Activated naive CD4-positive, alpha-beta T cell treated with anti-CD3 and anti-CD28 coated beads, Interleukin-2, amount 10 ng/mL, durations not matched to agents 7 days and 5 days (primary cell): ENCODE results near the gene GRM6.

Experiments used
- CTCF ChIA-PET: fragments of 350-600 bp; sonication (Branson Sonifier 250); formaldehyde crosslinking; loops from one replicate; lab custom pipeline; 2021; ENCODE audit warnings: antibody characterized with exemption; lab: Charles Lee
- DNase-seq: peaks from one replicate; pipeline ENCODE4 v3.0.0-alpha.2; 2020
- H3K27ac Mint-ChIP-seq: one replicate; pipeline ENCODE4 v1.8.0; 2021; ENCODE audit warnings: mild to moderate bottlenecking, moderate library complexity, mixed read lengths
- H3K27me3 Mint-ChIP-seq: one replicate; pipeline ENCODE4 v1.8.0; 2021; ENCODE audit warnings: mild to moderate bottlenecking, mixed read lengths
- H3K36me3 Mint-ChIP-seq: one replicate; pipeline ENCODE4 v1.8.0; 2021; ENCODE audit warnings: mixed read lengths
- H3K4me1 Mint-ChIP-seq: one replicate; pipeline ENCODE4 v1.8.0; 2021; ENCODE audit warnings: mixed read lengths
- H3K4me3 Mint-ChIP-seq: one replicate; pipeline ENCODE4 v1.8.0; 2021; ENCODE audit warnings: mild to moderate bottlenecking, moderate library complexity, mixed read lengths
- H3K9me3 Mint-ChIP-seq: one replicate; pipeline ENCODE4 v1.8.0; 2021; ENCODE audit warnings: mixed read lengths

Gene GRM6

DNA sequence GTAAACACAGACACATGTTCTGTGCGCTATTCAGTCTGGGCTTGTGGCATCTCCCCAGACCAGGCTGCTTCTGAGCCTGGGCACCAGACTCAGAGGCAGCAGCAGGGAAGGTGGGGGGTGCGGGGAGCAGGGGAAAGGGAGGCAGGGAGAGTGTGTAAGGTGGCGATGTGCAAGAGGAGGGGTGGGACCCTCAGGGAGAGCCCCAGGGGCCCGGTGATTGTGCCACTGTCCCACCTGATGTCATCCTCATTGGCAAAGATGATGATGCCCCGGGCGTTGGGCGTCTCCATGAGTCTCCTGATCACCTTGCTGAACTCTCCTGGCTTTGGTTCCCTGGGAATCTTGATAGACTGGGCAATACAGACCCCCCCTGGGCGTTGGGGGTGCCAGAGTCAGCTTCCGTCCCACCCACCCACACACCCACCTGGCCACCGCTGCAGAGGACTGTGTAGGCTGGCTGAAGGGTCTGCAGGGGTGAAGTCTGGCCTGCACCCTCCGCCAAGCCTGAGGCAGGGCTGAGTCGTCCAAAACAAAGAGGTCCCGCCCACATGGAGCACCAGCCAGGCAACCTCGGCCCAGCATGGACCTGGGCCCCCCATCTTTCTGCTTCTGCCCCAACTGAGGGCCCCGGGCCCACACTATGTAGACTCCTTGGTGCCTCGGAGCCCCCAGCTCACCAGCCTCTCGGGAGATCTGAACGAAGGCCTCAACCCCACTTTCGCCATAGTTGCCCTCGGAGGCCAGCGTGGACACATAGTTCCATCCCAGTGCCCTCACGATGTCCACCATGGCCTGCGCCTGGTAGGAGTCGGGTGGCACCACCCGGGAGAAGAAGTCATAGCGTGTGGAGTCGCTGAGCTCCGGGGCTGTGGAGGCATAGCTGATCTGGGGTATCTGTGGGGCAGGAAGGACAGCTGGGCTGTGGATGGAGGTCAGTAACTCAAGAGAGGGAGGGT is 3.7 kb downstream of the GRM6 start:
- no peak overlapping the region for H3K4me3 Mint-ChIP-seq
- DNase-seq = no peak

DNA sequence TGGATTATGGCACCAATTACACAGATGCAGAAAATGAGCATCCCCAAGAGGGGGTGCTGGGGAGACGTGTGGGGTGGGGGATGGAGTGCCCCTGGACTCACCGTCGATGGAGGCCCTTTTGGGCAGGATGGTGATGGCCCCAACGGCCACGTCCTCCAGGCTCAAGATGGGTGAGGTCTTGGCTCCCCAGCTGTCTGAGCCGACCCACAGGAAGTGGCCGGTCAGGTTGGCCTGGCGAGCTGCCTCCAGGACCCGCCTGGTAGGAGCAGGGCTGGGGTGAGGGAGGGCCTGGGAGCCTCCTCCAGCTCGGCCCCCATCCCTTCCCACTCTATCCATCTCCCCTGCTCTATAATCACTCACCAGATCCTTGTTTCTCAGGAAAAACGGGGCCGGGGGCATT is 4.6 kb downstream of the GRM6 start:
- Mint-ChIP-seq H3K27ac (no peak overlapping the region), H3K4me3 (no peak overlapping the region), H3K36me3 (peaks cover 2% of the 10 kb centered on the region), H3K4me1 (no peaks in the 10 kb centered on the region), H3K27me3 (peaks cover 37% of the 10 kb centered on the region), H3K9me3 (peaks cover 46% of the 10 kb centered on the region)
- DNase-seq = no peak
- CTCF ChIA-PET = no interaction called here

More for the DNA sequence above, 3.7 kb downstream of the GRM6 start:
- Mint-ChIP-seq H3K27me3 (peaks cover 46% of the 10 kb centered on the region), H3K27ac (no peak overlapping the region), H3K9me3 (peaks cover 42% of the 10 kb centered on the region), H3K36me3 (peaks cover 2% of the 10 kb centered on the region), H3K4me1 (no peaks in the 10 kb centered on the region)
- CTCF ChIA-PET = no interaction called here

DNA sequence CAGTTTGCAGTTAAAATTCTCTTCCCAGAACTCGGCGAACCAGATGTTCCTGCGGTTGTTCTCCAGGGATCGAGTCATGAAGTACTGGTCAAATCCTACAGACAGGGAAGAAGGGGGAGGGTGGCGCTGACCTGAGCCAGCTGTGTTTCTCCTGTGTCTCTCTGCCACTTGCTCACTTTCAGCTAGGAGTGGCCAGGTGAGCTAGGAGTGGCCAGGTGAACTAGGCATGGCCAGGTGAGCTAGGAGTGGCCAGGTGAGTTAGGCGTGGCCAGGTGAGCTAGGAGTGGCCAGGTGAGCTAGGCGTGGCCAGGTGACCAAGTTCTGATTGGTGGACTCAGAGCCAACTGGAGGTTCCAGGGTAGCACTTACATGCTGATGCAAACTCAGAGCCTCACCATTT is 5.8 kb downstream of the GRM6 start:
- no peak for DNase-seq
- Mint-ChIP-seq H3K4me1 (no peaks in the 10 kb centered on the region), H3K4me3 (no peak overlapping the region), H3K27me3 (peaks cover 27% of the 10 kb centered on the region), H3K36me3 (peaks cover 2% of the 10 kb centered on the region), H3K9me3 (peaks cover 49% of the 10 kb centered on the region), H3K27ac (no peak overlapping the region)
- CTCF ChIA-PET = no interaction called here

DNA sequence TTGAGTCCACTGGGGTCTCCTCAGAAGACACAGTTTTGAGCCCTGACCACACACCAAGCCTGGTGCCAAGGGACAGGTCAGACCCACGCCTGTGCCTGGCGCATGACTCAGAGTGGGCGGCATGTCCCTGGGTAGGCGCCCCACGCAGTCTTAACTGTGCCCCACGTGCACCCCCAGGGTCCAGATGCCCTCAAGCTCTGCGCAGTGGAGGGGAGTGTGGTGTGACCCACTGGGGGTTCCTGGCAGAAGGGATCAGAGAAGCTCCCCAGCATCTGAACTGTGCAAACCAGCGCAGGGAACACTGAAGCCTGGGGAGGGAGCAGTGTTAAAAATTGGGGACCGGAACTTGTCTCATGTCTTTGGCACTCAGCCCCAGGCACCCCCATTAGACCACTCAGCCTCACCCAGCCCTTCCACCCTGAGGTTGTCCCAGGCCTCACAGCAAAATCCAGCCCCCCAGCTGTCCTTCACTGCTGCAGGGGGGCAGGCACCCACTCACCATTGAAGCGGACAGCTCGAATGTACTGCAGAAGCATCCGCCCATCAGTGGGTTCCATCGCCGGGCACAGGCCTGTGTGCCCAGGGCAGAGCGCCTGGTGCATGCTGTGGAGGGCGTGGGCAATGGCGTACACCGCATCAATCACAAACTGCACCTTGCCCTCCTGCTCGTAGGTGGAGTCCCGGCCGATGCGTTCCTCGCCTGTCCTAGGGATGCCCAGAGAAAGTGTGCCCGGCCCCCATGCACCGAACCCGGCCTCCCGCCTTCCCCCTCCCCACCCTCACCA is 6.5 kb downstream of the GRM6 start:
- H3K4me1 Mint-ChIP-seq = no peaks in the 10 kb centered on the region
- CTCF ChIA-PET = no interaction called here
- H3K27ac Mint-ChIP-seq = no peak overlapping the region

DNA sequence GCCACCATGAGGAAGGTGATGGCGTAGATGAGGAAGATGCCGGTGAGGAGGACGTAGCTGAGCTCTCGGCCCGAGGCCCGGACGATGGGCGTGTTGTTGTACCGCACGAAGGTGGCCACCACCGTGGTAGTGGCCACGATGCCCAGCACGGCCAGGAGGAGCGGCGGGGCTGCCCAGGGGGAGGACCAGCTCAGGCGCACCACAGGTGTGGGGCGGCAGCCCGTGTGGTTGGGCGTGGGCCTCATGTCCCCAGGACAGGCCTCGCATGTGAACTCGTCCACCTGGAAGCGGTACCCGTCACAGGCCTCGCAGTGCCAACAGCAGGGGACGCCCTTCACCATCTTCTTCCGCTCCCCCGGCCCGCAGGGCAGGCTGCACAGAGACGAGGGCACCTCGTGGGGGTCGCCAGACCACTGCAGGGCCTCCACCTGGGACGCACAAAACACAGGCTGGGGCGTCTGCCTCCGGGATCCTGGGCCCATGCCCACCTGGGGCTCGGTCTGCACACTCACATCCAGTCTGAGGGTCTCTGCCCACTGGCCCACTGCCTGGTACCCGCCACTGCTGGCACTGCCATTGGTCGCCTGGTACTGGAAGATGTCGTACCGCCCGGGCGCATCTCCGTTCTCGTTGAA is 8.7 kb downstream of the GRM6 start:
- Mint-ChIP-seq H3K27me3 (no peaks in the 10 kb centered on the region), H3K9me3 (peaks cover 50% of the 10 kb centered on the region), H3K36me3 (peaks cover 2% of the 10 kb centered on the region), H3K4me3 (no peak overlapping the region), H3K4me1 (no peaks in the 10 kb centered on the region), H3K27ac (no peak overlapping the region)
- CTCF ChIA-PET = no interaction called here
- no peak for DNase-seq

More for the DNA sequence above, 6.5 kb downstream of the GRM6 start:
- peaks cover 2% of the 10 kb centered on the region for H3K36me3 Mint-ChIP-seq
- H3K27me3 Mint-ChIP-seq = peaks cover 20% of the 10 kb centered on the region
- no peak overlapping the region for H3K4me3 Mint-ChIP-seq
- H3K9me3 Mint-ChIP-seq = peaks cover 49% of the 10 kb centered on the region
- no peak for DNase-seq

DNA sequence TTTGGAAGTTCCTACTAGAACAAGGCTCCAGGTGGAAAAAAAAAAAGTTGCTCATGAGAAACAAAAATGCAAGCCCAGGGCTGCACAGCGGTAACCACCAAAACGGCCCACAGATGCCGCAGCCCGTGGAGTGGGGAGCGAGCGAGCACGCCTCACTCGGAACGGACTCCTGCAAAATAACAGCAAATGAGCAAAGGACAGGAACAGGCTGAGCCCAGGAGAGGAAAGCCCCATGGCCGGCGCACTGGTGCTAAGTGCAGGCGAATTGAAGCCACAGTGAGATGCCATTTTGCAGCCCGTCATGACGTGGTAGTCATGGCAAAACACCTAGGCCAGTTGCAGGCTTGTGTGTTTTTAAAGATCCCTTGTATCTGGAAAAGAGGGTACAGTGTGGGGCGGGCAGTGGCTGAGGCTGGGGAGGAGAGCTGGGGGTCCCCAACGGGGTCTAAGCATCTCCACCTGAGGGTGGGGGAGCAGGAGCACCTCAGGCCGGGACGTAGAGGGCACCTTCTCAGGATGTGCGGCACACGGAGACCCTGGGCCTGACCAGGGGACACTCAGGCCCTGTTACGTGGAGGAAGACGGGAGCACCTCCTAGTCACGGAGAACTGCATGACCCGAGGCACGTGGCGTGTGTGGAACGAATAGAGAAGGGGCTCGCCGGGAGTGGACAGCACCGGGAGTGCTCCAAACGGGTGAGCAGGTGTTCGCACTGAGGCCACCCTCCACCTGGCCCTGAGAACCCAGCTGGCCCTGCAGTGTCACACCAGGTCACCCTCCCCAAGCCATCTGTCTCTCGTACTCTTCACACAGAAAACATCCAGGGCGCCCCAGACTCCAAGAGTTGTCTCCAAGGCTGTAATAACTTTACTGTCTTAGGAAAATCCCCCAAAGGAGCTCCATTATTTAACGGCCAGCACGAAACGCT is 10.7 kb downstream of the GRM6 start:
- Mint-ChIP-seq H3K9me3 (peaks cover 52% of the 10 kb centered on the region), H3K4me1 (no peaks in the 10 kb centered on the region), H3K27me3 (no peaks in the 10 kb centered on the region), H3K4me3 (no peak overlapping the region), H3K27ac (no peak overlapping the region), H3K36me3 (no peaks in the 10 kb centered on the region)
- DNase-seq = no peak
- CTCF ChIA-PET = no interaction called here

DNA sequence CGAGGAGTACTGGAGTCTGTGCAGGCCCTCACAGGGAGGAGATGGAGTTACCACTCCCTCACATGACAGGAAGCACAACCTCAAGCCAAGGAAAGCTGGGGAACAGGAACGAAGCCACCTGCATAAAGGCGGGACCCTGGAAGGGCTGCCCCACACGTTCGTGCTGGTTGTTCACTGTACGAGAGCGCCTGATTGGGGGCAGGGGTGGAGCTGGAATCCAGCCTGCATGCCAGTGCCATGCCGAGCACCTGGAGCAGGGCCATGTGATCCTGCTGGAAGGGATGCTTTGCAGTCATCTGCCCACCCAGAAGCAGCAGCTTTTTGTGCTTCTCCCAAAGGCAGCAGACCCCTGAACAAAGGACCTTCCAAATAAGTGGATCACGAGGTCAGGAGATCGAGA is 11.4 kb downstream of the GRM6 start:
- Mint-ChIP-seq H3K36me3 (no peaks in the 10 kb centered on the region), H3K4me1 (no peaks in the 10 kb centered on the region), H3K9me3 (peaks cover 51% of the 10 kb centered on the region), H3K4me3 (no peak overlapping the region), H3K27me3 (no peaks in the 10 kb centered on the region), H3K27ac (no peak overlapping the region)
- CTCF ChIA-PET = no interaction called here
- no peak for DNase-seq

DNA sequence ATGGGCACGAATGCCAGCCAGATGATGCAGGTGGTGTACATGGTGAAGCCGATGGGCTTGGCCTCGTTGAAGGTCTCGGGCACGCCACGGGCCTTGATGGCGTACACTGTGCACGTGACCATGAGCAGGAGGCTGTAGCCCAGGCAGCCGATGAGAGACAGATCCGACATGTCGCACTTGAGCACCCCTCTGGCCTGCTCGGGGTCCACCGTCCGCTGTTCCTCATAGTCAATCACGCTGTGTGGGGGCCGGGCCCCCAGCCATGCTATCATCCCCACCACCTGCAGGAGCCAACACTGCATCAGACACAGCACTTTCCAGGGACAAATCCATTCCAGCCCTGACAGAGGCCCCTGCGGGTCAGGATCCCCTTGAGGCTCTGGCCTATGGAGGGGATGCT is 12.2 kb downstream of the GRM6 start:
- no peak for DNase-seq
- no peaks in the 10 kb centered on the region for H3K27me3 Mint-ChIP-seq
- no peaks in the 10 kb centered on the region for H3K36me3 Mint-ChIP-seq
- H3K9me3 Mint-ChIP-seq = peaks cover 53% of the 10 kb centered on the region
- CTCF ChIA-PET = no interaction called here
- no peaks in the 10 kb centered on the region for H3K4me1 Mint-ChIP-seq
- H3K4me3 Mint-ChIP-seq = no peak overlapping the region
- H3K27ac Mint-ChIP-seq = no peak overlapping the region

DNA sequence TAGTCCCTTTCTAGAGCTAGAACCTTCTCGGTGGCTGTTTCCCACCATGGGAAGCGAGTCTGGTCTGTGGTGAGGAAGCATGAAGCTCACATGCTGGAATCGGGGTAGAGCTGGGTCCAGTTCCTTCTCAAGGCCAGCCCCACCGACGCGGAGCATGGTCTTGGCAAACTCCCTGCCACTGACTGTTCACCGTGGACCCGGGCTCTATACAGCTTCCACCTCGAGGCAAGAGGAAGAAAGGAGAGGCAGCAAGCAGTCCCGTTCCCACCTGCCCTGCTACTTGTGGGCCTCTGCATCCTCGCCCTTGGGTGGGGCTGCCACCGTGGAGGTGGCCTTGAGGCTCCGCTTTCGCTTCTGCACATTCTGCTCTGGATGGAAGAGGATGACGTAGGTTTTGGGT is 13.7 kb downstream of the GRM6 start:
- Mint-ChIP-seq H3K27me3 (no peaks in the 10 kb centered on the region), H3K9me3 (peaks cover 57% of the 10 kb centered on the region), H3K36me3 (no peaks in the 10 kb centered on the region), H3K27ac (no peak overlapping the region), H3K4me3 (no peak overlapping the region), H3K4me1 (no peaks in the 10 kb centered on the region)
- DNase-seq = no peak
- CTCF ChIA-PET = no interaction called here

DNA sequence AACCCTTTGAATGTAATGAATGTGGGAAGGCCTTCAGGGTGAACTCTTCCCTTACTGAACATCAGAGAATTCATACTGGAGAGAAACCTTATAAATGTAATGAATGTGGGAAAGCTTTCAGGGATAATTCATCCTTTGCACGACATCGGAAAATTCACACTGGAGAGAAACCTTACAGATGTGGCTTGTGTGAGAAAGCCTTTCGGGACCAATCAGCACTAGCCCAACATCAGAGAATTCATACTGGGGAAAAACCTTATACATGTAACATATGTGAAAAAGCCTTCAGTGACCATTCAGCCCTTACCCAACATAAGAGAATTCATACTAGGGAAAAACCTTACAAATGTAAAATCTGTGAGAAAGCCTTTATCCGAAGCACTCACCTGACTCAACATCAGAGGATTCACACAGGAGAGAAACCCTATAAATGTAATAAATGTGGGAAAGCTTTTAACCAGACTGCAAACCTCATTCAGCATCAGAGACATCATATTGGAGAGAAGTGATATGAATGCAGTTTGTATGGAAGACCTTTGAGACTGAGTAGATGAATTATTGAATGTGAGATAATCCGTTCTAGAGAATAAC is 29.6 kb downstream of the GRM6 start:
- Mint-ChIP-seq H3K9me3 (peaks cover 75% of the 10 kb centered on the region), H3K27ac (no peak overlapping the region), H3K36me3 (peaks cover 2% of the 10 kb centered on the region), H3K4me3 (no peak overlapping the region), H3K4me1 (no peaks in the 10 kb centered on the region), H3K27me3 (no peaks in the 10 kb centered on the region)
- CTCF ChIA-PET = no interaction called here
- DNase-seq = no peak

DNA sequence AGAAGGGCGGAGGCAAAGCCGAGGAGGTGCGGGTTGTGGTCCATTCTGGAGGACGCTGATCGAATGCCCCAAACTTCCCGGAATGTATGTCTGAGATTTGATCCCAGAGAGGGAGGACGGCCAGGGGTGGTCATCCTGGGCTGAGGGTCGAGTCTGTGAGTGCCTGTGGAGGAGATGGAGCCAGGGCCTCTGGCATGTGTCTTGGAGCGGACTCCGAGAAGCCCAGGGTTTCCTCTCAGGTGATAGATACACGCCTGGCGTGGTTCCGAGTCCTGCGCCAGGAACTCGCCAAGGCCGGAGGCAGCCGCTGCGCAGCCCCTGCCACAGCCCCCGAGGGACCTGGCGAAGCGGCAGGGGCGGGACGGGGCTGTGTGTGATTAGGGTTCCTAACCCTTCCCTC is 53.8 kb downstream of the GRM6 start:
- Mint-ChIP-seq H3K36me3 (peaks cover 2% of the 10 kb centered on the region), H3K4me3 (no peak overlapping the region), H3K27ac (no peak overlapping the region), H3K9me3 (peaks cover 69% of the 10 kb centered on the region), H3K4me1 (no peaks in the 10 kb centered on the region), H3K27me3 (peaks cover 16% of the 10 kb centered on the region)
- CTCF ChIA-PET = no interaction called here
- no peak for DNase-seq

DNA sequence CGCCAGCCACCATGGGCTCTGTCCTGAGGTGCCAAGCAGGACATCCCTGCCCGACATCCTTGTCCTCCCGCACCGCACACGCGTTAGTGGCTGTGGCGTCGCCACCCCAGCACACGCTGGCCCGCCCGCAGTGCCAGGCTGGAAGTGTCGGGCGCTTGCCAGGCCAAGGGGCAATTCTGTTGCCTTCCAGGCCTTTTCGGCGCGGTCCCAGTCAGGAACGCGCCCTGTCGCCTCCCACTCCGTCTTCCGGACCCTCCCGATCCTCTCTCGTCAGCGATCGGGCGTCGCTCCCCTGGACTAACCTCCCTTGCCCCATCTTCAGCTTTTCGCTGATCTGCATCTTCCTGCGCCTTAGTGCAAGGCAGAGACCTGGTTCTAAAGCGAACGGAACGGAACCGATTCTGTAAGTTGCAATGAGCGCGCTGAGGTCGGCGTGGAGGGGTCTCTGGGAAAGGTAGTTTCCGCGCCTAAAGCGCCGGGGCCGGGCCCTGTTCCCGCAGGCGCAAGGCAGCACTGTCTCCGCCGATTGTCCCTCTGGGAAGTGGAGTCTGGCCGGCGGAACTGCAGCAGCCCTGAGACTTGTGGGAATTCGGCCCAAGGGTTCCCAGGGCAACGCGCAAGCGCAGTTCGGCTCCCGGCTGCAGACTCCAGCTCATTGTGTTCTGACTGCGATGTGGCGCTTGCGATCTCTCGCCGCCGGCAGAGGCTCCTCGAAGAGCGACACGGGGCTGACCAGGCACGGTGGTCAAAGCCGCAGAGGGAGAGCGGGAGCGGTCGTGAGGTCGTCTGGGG is 54.4 kb downstream of the GRM6 start, which contains the start of gene ZNF454:
TSS of gene ZNF454 (plus strand) at position 630 of the 792 bp plus-strand sequence. CDS start 1,594 bp downstream, outside the sequence.
- no peak for DNase-seq
- peaks cover 2% of the 10 kb centered on the region for H3K36me3 Mint-ChIP-seq
- no peaks in the 10 kb centered on the region for H3K4me1 Mint-ChIP-seq
- peaks cover 16% of the 10 kb centered on the region for H3K27me3 Mint-ChIP-seq
- no peak within 1 kb of the TSS for H3K27ac Mint-ChIP-seq
- no peak within 1 kb of the TSS for H3K4me3 Mint-ChIP-seq
- peaks cover 72% of the 10 kb centered on the region for H3K9me3 Mint-ChIP-seq
- CTCF ChIA-PET = no interaction called here
